GM19455 (cell line): ENCODE measurements around the gene APEX1.

Source experiments
- ATAC-seq: cut with Tn5 transposase; IDR thresholded peaks from one replicate; pipeline ENCODE4 v1.9.1; 2021; ENCODE audit not compliant: unreplicated experiment

The APEX1 gene

GRCh38 chr14:20454516-20455354 lies at the start of gene APEX1, which contains the start of gene OSGEP:
TSS of gene APEX1 (plus strand) at chr14:20455226. CDS start at chr14:20455646, 420 bp downstream.
TSS of gene OSGEP (minus strand) at chr14:20454812. CDS start at chr14:20454683, 129 bp downstream.
- peak; percentile 80 for ATAC-seq

GRCh38 chr14:20409226-20409625 lies 45.8 kb upstream of the APEX1 start:
- ATAC-seq: no peak

- ATAC-seq: peak; percentile 57
Observed at GRCh38 chr14:20412411-20412810, 42.6 kb upstream of the APEX1 start.

- ATAC-seq: peak; percentile 73
Observed at GRCh38 chr14:20412876-20413743, 41.9 kb upstream of the APEX1 start, which contains the start of gene TEP1. TSS of gene TEP1 (minus strand) at chr14:20413501. CDS start at chr14:20408439, 5,062 bp downstream.

- ATAC-seq: no peak
Observed at GRCh38 chr14:20413744-20414082, 41.3 kb upstream of the APEX1 start.

- ATAC-seq: no peak
Observed at GRCh38 chr14:20415782-20416206, 39.2 kb upstream of the APEX1 start.

GRCh38 chr14:20416223-20416622 lies 38.8 kb upstream of the APEX1 start:
- no peak for ATAC-seq

- no peak for ATAC-seq
Observed at GRCh38 chr14:20417250-20418186, 37.5 kb upstream of the APEX1 start.

GRCh38 chr14:20418501-20418909 lies 36.5 kb upstream of the APEX1 start:
- no peak for ATAC-seq

GRCh38 chr14:20419419-20419818 lies 35.6 kb upstream of the APEX1 start:
- ATAC-seq: no peak

- no peak for ATAC-seq
Observed at GRCh38 chr14:20421267-20421666, 33.8 kb upstream of the APEX1 start.

GRCh38 chr14:20422886-20423285 lies 32.1 kb upstream of the APEX1 start:
- no peak for ATAC-seq

- no peak for ATAC-seq
Observed at GRCh38 chr14:20424851-20425250, 30.2 kb upstream of the APEX1 start.

GRCh38 chr14:20427231-20428009 lies 27.6 kb upstream of the APEX1 start:
- ATAC-seq: peak; percentile 85

GRCh38 chr14:20428010-20428365 lies 27.0 kb upstream of the APEX1 start:
- peak; percentile 37 for ATAC-seq

GRCh38 chr14:20428802-20429201 lies 26.2 kb upstream of the APEX1 start:
- ATAC-seq: no peak

- no peak for ATAC-seq
Observed at GRCh38 chr14:20429801-20430669, 25.0 kb upstream of the APEX1 start.

- no peak for ATAC-seq
Observed at GRCh38 chr14:20434701-20435581, 20.1 kb upstream of the APEX1 start.
